H9 (cell line): ENCODE results near the gene SH3RF3. TPM values are rescaled to one million over a fixed set of nuclear protein-coding genes. Genes with fewer than 3 reads are reported as not detected.

Experiments used
- DNase-seq: peaks from one replicate; pipeline ENCODE4 v3.0.0-alpha.2; 2017
- H2AFZ ChIP-seq: one replicate; pipeline ENCODE4 v1.6.1; 2013; ENCODE audit warnings: mild to moderate bottlenecking, low read length, control low read depth, moderate library complexity
- H2AK5ac ChIP-seq: 2 replicates; pipeline ENCODE4 v1.6.1; 2013; ENCODE audit warnings: low read length, control low read depth, mixed read lengths; ENCODE audit not compliant: insufficient read length
- H2BK120ac ChIP-seq: one replicate; pipeline ENCODE4 v1.6.1; 2013; ENCODE audit warnings: low read depth, mild to moderate bottlenecking, low read length, control low read depth, inconsistent platforms; ENCODE audit not compliant: poor library complexity, severe bottlenecking
- H2BK12ac ChIP-seq: 2 replicates; pipeline ENCODE4 v1.6.1; 2013; ENCODE audit warnings: low read length, control low read depth, mixed read lengths, low read depth; ENCODE audit not compliant: insufficient read length
- H2BK15ac ChIP-seq: 2 replicates; pipeline ENCODE4 v1.6.1; 2013; ENCODE audit warnings: low read depth, low read length, control low read depth
- H2BK20ac ChIP-seq: one replicate; pipeline ENCODE4 v1.6.1; 2013; ENCODE audit warnings: low read depth, mild to moderate bottlenecking, low read length, control low read depth, inconsistent platforms; ENCODE audit not compliant: poor library complexity, severe bottlenecking
- H2BK5ac ChIP-seq: 2 replicates; pipeline ENCODE4 v1.6.1; 2013; ENCODE audit warnings: low read length, control low read depth, mixed read lengths; ENCODE audit not compliant: insufficient read length
- H3K14ac ChIP-seq: 2 replicates; pipeline ENCODE4 v1.6.1; 2013; ENCODE audit warnings: low read length, control low read depth; ENCODE audit not compliant: insufficient read depth
- H3K18ac ChIP-seq: 2 replicates; pipeline ENCODE4 v1.6.1; 2013; ENCODE audit warnings: low read depth, mild to moderate bottlenecking, mixed read lengths, low read length, control low read depth; ENCODE audit not compliant: insufficient read length
- H3K23ac ChIP-seq: 2 replicates; pipeline ENCODE4 v1.6.1; 2013; ENCODE audit warnings: low read length, control low read depth, mixed read lengths, low read depth; ENCODE audit not compliant: insufficient read length
- H3K23me2 ChIP-seq: 2 replicates; pipeline ENCODE4 v1.6.1; 2013; ENCODE audit warnings: low read depth, mild to moderate bottlenecking, mixed read lengths, low read length, control low read depth; ENCODE audit not compliant: insufficient read length, poor library complexity, severe bottlenecking
- H3K27ac ChIP-seq: 2 replicates; pipeline ENCODE4 v1.5.1; 2013; ENCODE audit warnings: low read length, control low read depth, mixed read lengths, low read depth; ENCODE audit not compliant: insufficient read length
- H3K27me3 ChIP-seq: 2 replicates; pipeline ENCODE4 v1.6.1; 2013; ENCODE audit warnings: low read length, control low read depth, inconsistent platforms; ENCODE audit not compliant: insufficient read depth
- H3K4ac ChIP-seq: 2 replicates; pipeline ENCODE4 v1.6.1; 2013; ENCODE audit warnings: low read depth, mild to moderate bottlenecking, control low read depth, inconsistent platforms, low read length, moderate library complexity
- H3K4me1 ChIP-seq: 2 replicates; pipeline ENCODE4 v1.6.1; 2013; ENCODE audit warnings: low read length, control low read depth, inconsistent platforms; ENCODE audit not compliant: insufficient read depth
- H3K4me2 ChIP-seq: 2 replicates; pipeline ENCODE4 v1.6.1; 2013; ENCODE audit warnings: low read length, control low read depth, mixed read lengths; ENCODE audit not compliant: insufficient read length, insufficient read depth
- H3K56ac ChIP-seq: 2 replicates; pipeline ENCODE4 v1.6.1; 2013; ENCODE audit warnings: low read depth, mild to moderate bottlenecking, mixed read lengths, low read length, control low read depth; ENCODE audit not compliant: insufficient read length
- H3K79me1 ChIP-seq: 2 replicates; pipeline ENCODE4 v1.6.1; 2013; ENCODE audit warnings: low read depth, mild to moderate bottlenecking, moderate library complexity, low read length, control low read depth, inconsistent platforms; ENCODE audit not compliant: insufficient read depth, poor library complexity, severe bottlenecking
- H3K79me2 ChIP-seq: 2 replicates; pipeline ENCODE4 v1.6.1; 2013; ENCODE audit warnings: low read length, control low read depth, inconsistent platforms; ENCODE audit not compliant: insufficient read depth
- H3K9ac ChIP-seq: 2 replicates; pipeline ENCODE4 v1.6.1; 2013; ENCODE audit warnings: low read length, control low read depth, mixed read lengths; ENCODE audit not compliant: insufficient read length; ENCODE audit errors: extremely low read depth
- H3K9me3 ChIP-seq: one replicate; pipeline ENCODE4 v1.6.1; 2013; ENCODE audit warnings: low read depth, low read length, inconsistent platforms; ENCODE audit not compliant: control insufficient read depth
- H3T11ph ChIP-seq: one replicate; pipeline ENCODE4 v1.6.1; 2013; ENCODE audit warnings: mild to moderate bottlenecking, low read length, control low read depth, inconsistent platforms
- H4K20me1 ChIP-seq: one replicate; pipeline ENCODE4 v1.6.1; 2013; ENCODE audit not compliant: control insufficient read depth, insufficient read length, insufficient read depth
- H4K5ac ChIP-seq: 2 replicates; pipeline ENCODE4 v1.6.1; 2013; ENCODE audit warnings: low read depth, mild to moderate bottlenecking, mixed read lengths, low read length, control low read depth; ENCODE audit not compliant: insufficient read length
- H4K8ac ChIP-seq: replicated peaks from 2 replicates; pipeline ENCODE4 v1.6.1; 2013; ENCODE audit warnings: low read length, control low read depth, mixed read lengths, low read depth; ENCODE audit not compliant: insufficient read length
- H4K91ac ChIP-seq: 2 replicates; pipeline ENCODE4 v1.6.1; 2013; ENCODE audit warnings: low read depth, mild to moderate bottlenecking, moderate library complexity, mixed read lengths, low read length, control low read depth; ENCODE audit not compliant: insufficient read length
- H3K27ac Mint-ChIP-seq, 3 experiments: 2 replicates in 2 of 3; 3 replicates in 1 of 3; pipeline ENCODE4 v1.8.0; 2020 to 2021; ENCODE audit warnings: mixed read lengths in 3 of 3, mild to moderate bottlenecking in 1 of 3, moderate library complexity in 1 of 3
- H3K27me3 Mint-ChIP-seq: 2 replicates; pipeline ENCODE4 v1.8.0; 2021; ENCODE audit warnings: low read depth, mild to moderate bottlenecking, moderate library complexity, mixed read lengths
- H3K36me3 Mint-ChIP-seq, 3 experiments: 2 replicates in 2 of 3; 3 replicates in 1 of 3; pipeline ENCODE4 v1.8.0; 2020 to 2021; ENCODE audit warnings: low read depth in 3 of 3, mixed read lengths in 3 of 3; ENCODE audit not compliant: insufficient read depth in 1 of 3
- H3K4me1 Mint-ChIP-seq, 2 experiments: 2 replicates each; pipeline ENCODE4 v1.8.0; 2020; ENCODE audit warnings: mixed read lengths in 2 of 2
- H3K4me3 Mint-ChIP-seq, 2 experiments: 2 replicates in 1 of 2; 3 replicates in 1 of 2; pipeline ENCODE4 v1.8.0; 2020 to 2021; ENCODE audit warnings: mild to moderate bottlenecking in 2 of 2, mixed read lengths in 2 of 2, moderate library complexity in 1 of 2
- H3K9me3 Mint-ChIP-seq, 2 experiments: 2 replicates in 1 of 2; 3 replicates in 1 of 2; pipeline ENCODE4 v1.8.0; 2020; ENCODE audit warnings: mild to moderate bottlenecking in 2 of 2, mixed read lengths in 2 of 2, moderate library complexity in 1 of 2
- WGBS: extraction: QIAGEN DNeasy Blood & Tissue Kit; methylation state at CpG from one replicate; pipeline ENCODE4 v1.1.7; 2013; ENCODE audit warnings: missing lambda C conversion rate, low lambda C conversion rate, mixed read lengths; ENCODE audit not compliant: insufficient read length; ENCODE audit errors: extremely low coverage; 5-methylcytosine and 5-hydroxymethylcytosine counted together
- total RNA-seq: library from RNA; stranded (reverse); gene quantifications from 2 replicates; pipeline ENCODE4 v1.2.1, GENCODE V29; 2021
- TF ChIP-seq, protein P1 (sequence below): fragments of 200-600 bp; sonication (generic); conservative IDR thresholded peaks from 3 replicates; pipeline ENCODE4 v1.8.0; 2021; ENCODE audit warnings: antibody characterized with exemption, mild to moderate bottlenecking

The SH3RF3 gene
- total RNA-seq, 1 experiment from 2014 or later: 0.46 TPM

GRCh38 chr2:109342256-109342850 lies 213.3 kb downstream of the SH3RF3 start:
- Histone ChIP-seq H2BK120ac (no peak overlapping the region), H3K4ac (no peak overlapping the region), H3K4me1 (no peaks in the 10 kb centered on the region), H4K20me1 (no peaks in the 10 kb centered on the region), H3K14ac (no peak overlapping the region), H2AK5ac (no peak overlapping the region), H4K5ac (no peak overlapping the region), H3K4me2 (no peak overlapping the region), H3K9ac (no peak overlapping the region), H2BK12ac (no peak overlapping the region), H3K79me2 (no peaks in the 10 kb centered on the region), H2BK5ac (no peak overlapping the region), H2AFZ (no peak overlapping the region), H2BK15ac (no peak overlapping the region), H4K91ac (no peak overlapping the region), H3T11ph (no peak overlapping the region), H3K27me3 (no peaks in the 10 kb centered on the region), H2BK20ac (no peak overlapping the region), H3K56ac (no peak overlapping the region), H3K9me3 (no peaks in the 10 kb centered on the region), H3K27ac (no peak overlapping the region), H3K18ac (no peak overlapping the region), H3K23ac (no peak overlapping the region), H4K8ac (no peak overlapping the region), H3K23me2 (no peaks in the 10 kb centered on the region), H3K79me1 (no peaks in the 10 kb centered on the region)
- Mint-ChIP-seq H3K27me3 (no peaks in the 10 kb centered on the region; the same call in none of the 2 replicates), H3K4me3 (no peak overlapping the region; a peak in 1 of 5 replicates), H3K9me3 (peaks cover 5 to 15% of the 10 kb centered on the region in 2 experiments; a peak in 4 of 5 replicates), H3K4me1 (peaks cover 0 to 5% of the 10 kb centered on the region in 2 experiments; a peak in 2 of 4 replicates), H3K27ac (no peak overlapping the region; a peak in 1 of 7 replicates), H3K36me3 (peaks cover 0 to 12% (median 0%) of the 10 kb centered on the region in 3 experiments; a peak in 3 of 7 replicates)
- TF ChIP-seq, protein P1, sequence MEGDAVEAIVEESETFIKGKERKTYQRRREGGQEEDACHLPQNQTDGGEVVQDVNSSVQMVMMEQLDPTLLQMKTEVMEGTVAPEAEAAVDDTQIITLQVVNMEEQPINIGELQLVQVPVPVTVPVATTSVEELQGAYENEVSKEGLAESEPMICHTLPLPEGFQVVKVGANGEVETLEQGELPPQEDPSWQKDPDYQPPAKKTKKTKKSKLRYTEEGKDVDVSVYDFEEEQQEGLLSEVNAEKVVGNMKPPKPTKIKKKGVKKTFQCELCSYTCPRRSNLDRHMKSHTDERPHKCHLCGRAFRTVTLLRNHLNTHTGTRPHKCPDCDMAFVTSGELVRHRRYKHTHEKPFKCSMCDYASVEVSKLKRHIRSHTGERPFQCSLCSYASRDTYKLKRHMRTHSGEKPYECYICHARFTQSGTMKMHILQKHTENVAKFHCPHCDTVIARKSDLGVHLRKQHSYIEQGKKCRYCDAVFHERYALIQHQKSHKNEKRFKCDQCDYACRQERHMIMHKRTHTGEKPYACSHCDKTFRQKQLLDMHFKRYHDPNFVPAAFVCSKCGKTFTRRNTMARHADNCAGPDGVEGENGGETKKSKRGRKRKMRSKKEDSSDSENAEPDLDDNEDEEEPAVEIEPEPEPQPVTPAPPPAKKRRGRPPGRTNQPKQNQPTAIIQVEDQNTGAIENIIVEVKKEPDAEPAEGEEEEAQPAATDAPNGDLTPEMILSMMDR: no peak
- no peak for DNase-seq
- WGBS: no CpG with 5 or more reads among the region's 18 CpGs
